SU-DHL-6 (cell line): Measurements from ENCODE around the gene TMEM108.

Experiments used
- EZH2phosphoT487 ChIP-seq: fragments of 200-600 bp; sonication (generic), shearing (Covaris generic); conservative IDR thresholded peaks from 2 replicates; pipeline ENCODE4 v1.6.1; 2018; ENCODE audit warnings: mild to moderate bottlenecking, antibody characterized with exemption, low read length, moderate library complexity, mixed read lengths
- TF ChIP-seq, protein P1 (sequence below): fragments of 200-600 bp; sonication (generic); IDR thresholded peaks from one replicate; pipeline ENCODE4 v1.5.1; 2017; ENCODE audit warnings: antibody characterized with exemption, mild to moderate bottlenecking, low read length, moderate library complexity; ENCODE audit not compliant: insufficient read depth, poor library complexity, severe bottlenecking

DNA sequence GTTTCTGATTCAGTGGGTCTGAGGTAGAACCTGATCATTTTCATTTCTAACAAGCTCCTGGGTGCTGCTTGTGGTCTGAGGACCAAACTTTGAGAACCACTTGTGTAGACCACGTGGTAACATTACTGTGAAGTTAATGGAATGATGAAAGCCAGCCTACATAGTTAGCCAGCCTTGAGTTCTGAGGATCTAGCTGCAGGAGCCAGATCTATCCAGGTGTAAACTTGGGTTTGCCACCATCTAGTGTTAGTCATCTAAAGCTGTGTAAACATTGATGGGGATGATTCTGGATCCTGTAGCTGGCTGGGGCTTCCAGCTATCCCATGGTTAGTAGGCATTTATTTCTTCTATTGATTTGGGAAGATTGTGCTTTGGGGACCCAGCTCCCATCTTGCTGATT is 170.0 kb downstream of the TMEM108 start:
- TF ChIP-seq, protein P1, sequence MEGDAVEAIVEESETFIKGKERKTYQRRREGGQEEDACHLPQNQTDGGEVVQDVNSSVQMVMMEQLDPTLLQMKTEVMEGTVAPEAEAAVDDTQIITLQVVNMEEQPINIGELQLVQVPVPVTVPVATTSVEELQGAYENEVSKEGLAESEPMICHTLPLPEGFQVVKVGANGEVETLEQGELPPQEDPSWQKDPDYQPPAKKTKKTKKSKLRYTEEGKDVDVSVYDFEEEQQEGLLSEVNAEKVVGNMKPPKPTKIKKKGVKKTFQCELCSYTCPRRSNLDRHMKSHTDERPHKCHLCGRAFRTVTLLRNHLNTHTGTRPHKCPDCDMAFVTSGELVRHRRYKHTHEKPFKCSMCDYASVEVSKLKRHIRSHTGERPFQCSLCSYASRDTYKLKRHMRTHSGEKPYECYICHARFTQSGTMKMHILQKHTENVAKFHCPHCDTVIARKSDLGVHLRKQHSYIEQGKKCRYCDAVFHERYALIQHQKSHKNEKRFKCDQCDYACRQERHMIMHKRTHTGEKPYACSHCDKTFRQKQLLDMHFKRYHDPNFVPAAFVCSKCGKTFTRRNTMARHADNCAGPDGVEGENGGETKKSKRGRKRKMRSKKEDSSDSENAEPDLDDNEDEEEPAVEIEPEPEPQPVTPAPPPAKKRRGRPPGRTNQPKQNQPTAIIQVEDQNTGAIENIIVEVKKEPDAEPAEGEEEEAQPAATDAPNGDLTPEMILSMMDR: no peak
- TF ChIP-seq EZH2phosphoT487: no peak
